HEK293 (cell line): Measurements from ENCODE around the gene CDKN2A.

ENCODE experiments used
- CTCF ChIA-PET: fragments of 350-600 bp; formaldehyde crosslinking; extraction: SDS; loops from one replicate; lab custom pipeline; 2021; ENCODE audit warnings: antibody characterized with exemption; lab: Yijun Ruan, JAX
- POLR2A ChIA-PET: fragments of 300-600 bp; formaldehyde crosslinking; extraction: SDS; loops from one replicate; lab custom pipeline; 2020; ENCODE audit warnings: antibody characterized with exemption, inconsistent platforms; lab: Yijun Ruan, JAX
- H3K27ac ChIP-seq: fragments of 200-500 bp; sonication (Bioruptor generic); 2 replicates; pipeline ENCODE4 v1.5.1; 2014; ENCODE audit warnings: low read depth, low read length, control low read depth, inconsistent platforms; ENCODE audit errors: extremely low read depth
- H3K36me3 ChIP-seq, 2 experiments: fragments of 200-500 bp in 1 of 2; sonication (Bioruptor generic) in 1 of 2; 1 replicate in 1 of 2; 2 replicates in 1 of 2; pipeline ENCODE4 v1.5.1; 2014 to 2017; ENCODE audit warnings: inconsistent platforms in 2 of 2, low read length in 2 of 2; ENCODE audit not compliant: control insufficient read depth in 2 of 2, insufficient read depth in 1 of 2
- H3K4me1 ChIP-seq: fragments of 200-500 bp; sonication (Bioruptor generic); 2 replicates; pipeline ENCODE4 v1.5.1; 2014; ENCODE audit warnings: mild to moderate bottlenecking, low read length, inconsistent platforms; ENCODE audit not compliant: control insufficient read depth, insufficient read depth
- H3K4me3 ChIP-seq: 2 replicates; pipeline ENCODE4 v1.5.1; 2011; ENCODE audit warnings: low read depth, mild to moderate bottlenecking, control low read depth, low read length, moderate library complexity
- H3K9me3 ChIP-seq: fragments of 200-500 bp; sonication (Bioruptor generic); 2 replicates; pipeline ENCODE4 v1.5.1; 2014; ENCODE audit warnings: low read depth, low read length, inconsistent platforms; ENCODE audit not compliant: control insufficient read depth, insufficient read depth
- GLI4 ChIP-seq: fragments of 450-650 bp; formaldehyde crosslinking; IDR thresholded peaks from 2 replicates; pipeline ENCODE4 v1.5.1; 2016; ENCODE audit warnings: missing biosample characterization, missing genetic modification characterization
- HOXD13 ChIP-seq: sonication (generic); formaldehyde crosslinking; IDR thresholded peaks from 2 replicates; pipeline ENCODE4 v1.8.0; 2022; ENCODE audit warnings: missing genetic modification reagents, borderline replicate concordance
- MYNN ChIP-seq: fragments of 450-650 bp; formaldehyde crosslinking; IDR thresholded peaks from 2 replicates; pipeline ENCODE4 v1.5.1; 2016; ENCODE audit warnings: missing biosample characterization, missing genetic modification characterization, borderline replicate concordance
- OSR2 ChIP-seq: fragments of 450-650 bp; formaldehyde crosslinking; IDR thresholded peaks from 2 replicates; pipeline ENCODE4 v1.5.1; 2016; ENCODE audit warnings: missing biosample characterization, missing genetic modification characterization
- TRIM28 ChIP-seq: IDR thresholded peaks from 2 replicates; pipeline ENCODE4 v1.6.1; 2011; ENCODE audit warnings: low read length, control low read depth, borderline replicate concordance
- ZBTB17 ChIP-seq: fragments of 450-650 bp; formaldehyde crosslinking; IDR thresholded peaks from 2 replicates; pipeline ENCODE4 v1.5.1; 2016; ENCODE audit warnings: missing biosample characterization, missing genetic modification characterization
- ZBTB20 ChIP-seq: fragments of 450-650 bp; formaldehyde crosslinking; IDR thresholded peaks from 2 replicates; pipeline ENCODE4 v1.5.1; 2016; ENCODE audit warnings: missing biosample characterization, missing genetic modification characterization
- ZFP37 ChIP-seq: fragments of 450-650 bp; formaldehyde crosslinking; IDR thresholded peaks from 2 replicates; pipeline ENCODE4 v1.5.1; 2016; ENCODE audit warnings: missing biosample characterization, missing genetic modification characterization
- ZIC2 ChIP-seq: fragments of 450-650 bp; formaldehyde crosslinking; IDR thresholded peaks from 2 replicates; pipeline ENCODE4 v1.5.1; 2016; ENCODE audit warnings: missing biosample characterization, missing genetic modification characterization
- ZNF133 ChIP-seq: fragments of 450-650 bp; formaldehyde crosslinking; IDR thresholded peaks from 2 replicates; pipeline ENCODE4 v1.5.1; 2016; ENCODE audit warnings: missing biosample characterization, missing genetic modification characterization
- ZNF169 ChIP-seq: fragments of 450-650 bp; formaldehyde crosslinking; IDR thresholded peaks from 2 replicates; pipeline ENCODE4 v1.5.1; 2016; ENCODE audit warnings: missing biosample characterization, missing genetic modification characterization
- ZNF202 ChIP-seq: fragments of 450-650 bp; formaldehyde crosslinking; IDR thresholded peaks from 2 replicates; pipeline ENCODE4 v1.5.1; 2016; ENCODE audit warnings: missing biosample characterization, missing genetic modification characterization, borderline replicate concordance
- ZNF211 ChIP-seq: fragments of 450-650 bp; formaldehyde crosslinking; IDR thresholded peaks from 2 replicates; pipeline ENCODE4 v1.5.1; 2016; ENCODE audit warnings: low read depth, missing biosample characterization, missing genetic modification characterization
- ZNF501 ChIP-seq: fragments of 450-650 bp; formaldehyde crosslinking; IDR thresholded peaks from 2 replicates; pipeline ENCODE4 v1.5.1; 2016; ENCODE audit warnings: missing biosample characterization, missing genetic modification characterization
- ZNF677 ChIP-seq: fragments of 450-650 bp; IDR thresholded peaks from 2 replicates; pipeline ENCODE4 v1.5.0; 2018; ENCODE audit warnings: missing biosample characterization, mild to moderate bottlenecking, missing genetic modification characterization, moderate library complexity
- ZSCAN30 ChIP-seq: fragments of 450-650 bp; IDR thresholded peaks from 2 replicates; pipeline ENCODE4 v1.5.1; 2018; ENCODE audit warnings: missing biosample characterization, mild to moderate bottlenecking, missing genetic modification characterization, moderate library complexity
- TF ChIP-seq, protein P1 (sequence below): fragments of 450-650 bp; formaldehyde crosslinking; IDR thresholded peaks from 2 replicates; pipeline ENCODE4 v1.5.1; 2017; ENCODE audit warnings: missing biosample characterization, missing genetic modification characterization
- TF ChIP-seq, protein P2 (sequence below): fragments of 450-650 bp; formaldehyde crosslinking; IDR thresholded peaks from 2 replicates; pipeline ENCODE4 v1.5.1; 2016; ENCODE audit warnings: missing biosample characterization, missing genetic modification characterization
- TF ChIP-seq, protein P3 (sequence below): fragments of 450-650 bp; formaldehyde crosslinking; IDR thresholded peaks from 2 replicates; pipeline ENCODE4 v1.5.1; 2016; ENCODE audit warnings: missing biosample characterization, missing genetic modification characterization, borderline replicate concordance

The CDKN2A gene

DNA sequence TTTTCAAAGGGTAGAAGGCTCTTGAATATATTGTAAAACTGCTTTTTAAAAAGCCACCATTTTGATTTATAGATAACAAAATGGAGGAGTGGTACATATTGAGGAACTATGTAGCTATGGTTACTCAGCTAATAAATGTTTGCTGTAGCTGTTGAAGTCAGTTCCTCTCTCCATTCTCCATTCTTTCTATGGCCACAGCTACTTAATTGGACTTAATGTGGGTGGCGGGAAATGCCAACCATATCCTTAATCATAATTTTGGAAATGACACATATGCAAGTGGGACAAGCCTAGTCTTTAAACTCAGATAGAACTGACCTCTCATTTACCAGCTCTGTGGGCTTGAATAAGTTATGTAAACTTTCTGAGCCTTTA is 10.6 kb downstream of the CDKN2A start:
- POLR2A ChIA-PET, result interaction anchor here (2.7 to 7.8 kb wide), 2 partner anchors 11 to 25 kb away, joined by 18 to 51 read pairs; partner anchors contain the start of genes CDKN2A, CDKN2B and CDKN2B-AS1
- Histone ChIP-seq H3K9me3 (no peaks in the 10 kb centered on the region), H3K36me3 (no peaks in the 10 kb centered on the region), H3K27ac (no peak overlapping the region), H3K4me3 (no peak overlapping the region), H3K4me1 (peaks cover 38% of the 10 kb centered on the region)
- TF ChIP-seq ZIC2 (tag by site-specific recombination), result no peak
- no peak for TF ChIP-seq ZNF211 (tag by site-specific recombination)
- no peak for TF ChIP-seq ZNF169 (tag by site-specific recombination)
- TF ChIP-seq, protein P1, sequence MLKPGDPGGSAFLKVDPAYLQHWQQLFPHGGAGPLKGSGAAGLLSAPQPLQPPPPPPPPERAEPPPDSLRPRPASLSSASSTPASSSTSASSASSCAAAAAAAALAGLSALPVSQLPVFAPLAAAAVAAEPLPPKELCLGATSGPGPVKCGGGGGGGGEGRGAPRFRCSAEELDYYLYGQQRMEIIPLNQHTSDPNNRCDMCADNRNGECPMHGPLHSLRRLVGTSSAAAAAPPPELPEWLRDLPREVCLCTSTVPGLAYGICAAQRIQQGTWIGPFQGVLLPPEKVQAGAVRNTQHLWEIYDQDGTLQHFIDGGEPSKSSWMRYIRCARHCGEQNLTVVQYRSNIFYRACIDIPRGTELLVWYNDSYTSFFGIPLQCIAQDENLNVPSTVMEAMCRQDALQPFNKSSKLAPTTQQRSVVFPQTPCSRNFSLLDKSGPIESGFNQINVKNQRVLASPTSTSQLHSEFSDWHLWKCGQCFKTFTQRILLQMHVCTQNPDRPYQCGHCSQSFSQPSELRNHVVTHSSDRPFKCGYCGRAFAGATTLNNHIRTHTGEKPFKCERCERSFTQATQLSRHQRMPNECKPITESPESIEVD (tag by site-specific recombination), result peak; percentile 39; the same call in 1 of the 2 replicates
- TF ChIP-seq, protein P2, sequence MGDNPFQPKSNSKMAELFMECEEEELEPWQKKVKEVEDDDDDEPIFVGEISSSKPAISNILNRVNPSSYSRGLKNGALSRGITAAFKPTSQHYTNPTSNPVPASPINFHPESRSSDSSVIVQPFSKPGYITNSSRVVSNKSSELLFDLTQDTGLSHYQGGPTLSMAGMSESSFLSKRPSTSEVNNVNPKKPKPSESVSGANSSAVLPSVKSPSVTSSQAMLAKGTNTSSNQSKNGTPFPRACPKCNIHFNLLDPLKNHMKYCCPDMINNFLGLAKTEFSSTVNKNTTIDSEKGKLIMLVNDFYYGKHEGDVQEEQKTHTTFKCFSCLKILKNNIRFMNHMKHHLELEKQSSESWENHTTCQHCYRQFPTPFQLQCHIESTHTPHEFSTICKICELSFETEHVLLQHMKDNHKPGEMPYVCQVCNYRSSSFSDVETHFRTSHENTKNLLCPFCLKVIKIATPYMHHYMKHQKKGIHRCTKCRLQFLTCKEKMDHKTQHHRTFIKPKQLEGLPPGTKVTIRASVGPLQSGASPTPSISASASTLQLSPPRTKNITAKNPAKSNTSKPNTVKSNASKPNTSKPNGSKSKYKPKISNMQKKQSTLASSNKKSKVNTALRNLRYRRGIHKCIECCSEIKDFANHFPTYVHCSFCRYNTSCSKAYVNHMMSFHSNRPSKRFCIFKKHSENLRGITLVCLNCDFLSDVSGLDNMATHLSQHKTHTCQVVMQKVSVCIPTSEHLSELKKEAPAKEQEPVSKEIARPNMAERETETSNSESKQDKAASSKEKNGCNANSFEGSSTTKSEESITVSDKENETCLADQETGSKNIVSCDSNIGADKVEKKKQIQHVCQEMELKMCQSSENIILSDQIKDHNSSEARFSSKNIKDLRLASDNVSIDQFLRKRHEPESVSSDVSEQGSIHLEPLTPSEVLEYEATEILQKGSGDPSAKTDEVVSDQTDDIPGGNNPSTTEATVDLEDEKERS (tag by site-specific recombination), result no peak
- CTCF ChIA-PET, result interaction anchor here (1.1 to 2.5 kb wide), 6 partner anchors 7 to 255 kb away, joined by 3 to 13 read pairs (median 6); partner anchors contain the start of gene CDKN2B

DNA sequence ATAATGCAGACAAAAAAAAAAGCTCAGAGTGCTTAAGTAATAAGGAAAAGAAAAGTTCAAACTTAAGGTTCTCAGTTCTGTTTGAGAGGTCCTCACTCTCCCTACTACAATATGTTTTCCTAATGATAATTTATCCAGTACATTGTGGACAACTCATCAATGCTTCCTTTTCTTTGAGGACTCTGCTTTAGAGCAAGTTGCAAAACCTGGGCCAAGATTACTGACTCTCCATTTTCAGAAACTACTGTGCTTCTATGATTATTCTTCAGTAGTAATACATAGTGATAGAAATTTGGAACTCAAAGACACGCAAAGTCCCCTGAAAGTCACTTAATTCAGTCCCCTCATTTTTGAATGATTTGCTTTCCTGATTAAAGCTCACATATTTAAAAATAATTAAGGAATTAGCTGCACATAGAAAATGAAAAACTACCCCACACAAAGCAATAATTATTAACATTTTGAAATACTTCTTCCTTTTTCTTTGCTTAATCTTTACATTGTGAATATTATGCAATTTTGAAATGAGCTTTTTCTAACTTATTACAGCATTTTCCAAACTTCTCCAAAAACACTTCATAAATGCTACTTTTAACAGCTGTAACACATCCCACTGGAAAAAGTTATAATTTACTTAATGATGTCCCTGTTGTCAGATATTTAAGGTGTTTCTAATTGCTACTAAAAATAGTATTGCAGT is 11.2 kb downstream of the CDKN2A start:
- Histone ChIP-seq H3K4me1 (peaks cover 38% of the 10 kb centered on the region), H3K4me3 (no peak overlapping the region), H3K27ac (no peak overlapping the region), H3K36me3 (no peaks in the 10 kb centered on the region), H3K9me3 (no peaks in the 10 kb centered on the region)
- no peak for TF ChIP-seq MYNN (tag by site-specific recombination)
- no peak for TF ChIP-seq ZBTB17 (tag by site-specific recombination)
- no peak for TF ChIP-seq OSR2 (tag by site-specific recombination)
- no peak for TF ChIP-seq ZSCAN30 (tag by site-specific recombination)
- no peak for TF ChIP-seq ZNF133 (tag by site-specific recombination)
- no peak for TF ChIP-seq GLI4 (tag by site-specific recombination)
- no peak for TF ChIP-seq ZBTB20 (tag by site-specific recombination)
- no peak for TF ChIP-seq ZNF501 (tag by site-specific recombination)
- no peak for TF ChIP-seq ZNF202 (tag by site-specific recombination)
- POLR2A ChIA-PET, result interaction anchor here (1.1 to 7.8 kb wide), 3 partner anchors 8 to 26 kb away, joined by 3 to 51 read pairs (median 18); partner anchors contain the start of genes CDKN2A, CDKN2B and CDKN2B-AS1
- CTCF ChIA-PET, result interaction anchor here (0.6 to 2.5 kb wide), 10 partner anchors 8 to 256 kb away, joined by 3 to 13 read pairs (median 5); partner anchors contain the start of gene CDKN2B

DNA sequence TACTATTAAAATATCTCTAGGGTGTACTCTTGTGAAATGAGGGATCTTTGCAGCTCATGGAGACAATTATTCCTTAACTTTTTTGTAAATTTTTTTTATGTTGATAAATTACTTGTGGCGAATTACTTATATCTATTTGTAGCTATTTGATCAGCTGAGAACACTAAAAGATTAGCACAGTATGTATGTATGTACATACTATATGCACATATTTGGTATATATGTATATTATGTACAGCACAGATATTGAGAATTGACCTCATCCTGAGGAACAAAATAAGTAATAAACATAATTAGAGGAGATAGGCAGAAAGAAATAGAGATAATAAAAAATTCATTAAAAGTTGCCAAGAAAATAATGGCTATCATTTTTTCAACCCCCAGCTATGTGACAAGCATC is 11.8 kb downstream of the CDKN2A start:
- no peaks in the 10 kb centered on the region for H3K9me3 ChIP-seq
- peaks cover 35% of the 10 kb centered on the region for H3K4me1 ChIP-seq
- H3K4me3 ChIP-seq, result no peak overlapping the region
- no peaks in the 10 kb centered on the region for H3K36me3 ChIP-seq
- H3K27ac ChIP-seq, result no peak overlapping the region
- ChIA-PET POLR2A (interaction anchor here (0.6 to 7.8 kb wide), 4 partner anchors 9 to 45 kb away, joined by 3 to 51 read pairs (median 10); partner anchors contain the start of genes CDKN2A, CDKN2B and CDKN2B-AS1), CTCF (interaction anchor here (0.6 to 2.5 kb wide), 7 partner anchors 9 to 170 kb away, joined by 3 to 13 read pairs (median 4); partner anchors contain the start of gene CDKN2B)
- TF ChIP-seq ZNF202 (tag by site-specific recombination) (no peak), ZFP37 (no peak), ZNF677 (tag by site-specific recombination) (no peak), ZIC2 (tag by site-specific recombination) (no peak), TRIM28 (no peak), HOXD13 (no peak), ZNF169 (tag by site-specific recombination) (no peak)
- TF ChIP-seq, protein P3, sequence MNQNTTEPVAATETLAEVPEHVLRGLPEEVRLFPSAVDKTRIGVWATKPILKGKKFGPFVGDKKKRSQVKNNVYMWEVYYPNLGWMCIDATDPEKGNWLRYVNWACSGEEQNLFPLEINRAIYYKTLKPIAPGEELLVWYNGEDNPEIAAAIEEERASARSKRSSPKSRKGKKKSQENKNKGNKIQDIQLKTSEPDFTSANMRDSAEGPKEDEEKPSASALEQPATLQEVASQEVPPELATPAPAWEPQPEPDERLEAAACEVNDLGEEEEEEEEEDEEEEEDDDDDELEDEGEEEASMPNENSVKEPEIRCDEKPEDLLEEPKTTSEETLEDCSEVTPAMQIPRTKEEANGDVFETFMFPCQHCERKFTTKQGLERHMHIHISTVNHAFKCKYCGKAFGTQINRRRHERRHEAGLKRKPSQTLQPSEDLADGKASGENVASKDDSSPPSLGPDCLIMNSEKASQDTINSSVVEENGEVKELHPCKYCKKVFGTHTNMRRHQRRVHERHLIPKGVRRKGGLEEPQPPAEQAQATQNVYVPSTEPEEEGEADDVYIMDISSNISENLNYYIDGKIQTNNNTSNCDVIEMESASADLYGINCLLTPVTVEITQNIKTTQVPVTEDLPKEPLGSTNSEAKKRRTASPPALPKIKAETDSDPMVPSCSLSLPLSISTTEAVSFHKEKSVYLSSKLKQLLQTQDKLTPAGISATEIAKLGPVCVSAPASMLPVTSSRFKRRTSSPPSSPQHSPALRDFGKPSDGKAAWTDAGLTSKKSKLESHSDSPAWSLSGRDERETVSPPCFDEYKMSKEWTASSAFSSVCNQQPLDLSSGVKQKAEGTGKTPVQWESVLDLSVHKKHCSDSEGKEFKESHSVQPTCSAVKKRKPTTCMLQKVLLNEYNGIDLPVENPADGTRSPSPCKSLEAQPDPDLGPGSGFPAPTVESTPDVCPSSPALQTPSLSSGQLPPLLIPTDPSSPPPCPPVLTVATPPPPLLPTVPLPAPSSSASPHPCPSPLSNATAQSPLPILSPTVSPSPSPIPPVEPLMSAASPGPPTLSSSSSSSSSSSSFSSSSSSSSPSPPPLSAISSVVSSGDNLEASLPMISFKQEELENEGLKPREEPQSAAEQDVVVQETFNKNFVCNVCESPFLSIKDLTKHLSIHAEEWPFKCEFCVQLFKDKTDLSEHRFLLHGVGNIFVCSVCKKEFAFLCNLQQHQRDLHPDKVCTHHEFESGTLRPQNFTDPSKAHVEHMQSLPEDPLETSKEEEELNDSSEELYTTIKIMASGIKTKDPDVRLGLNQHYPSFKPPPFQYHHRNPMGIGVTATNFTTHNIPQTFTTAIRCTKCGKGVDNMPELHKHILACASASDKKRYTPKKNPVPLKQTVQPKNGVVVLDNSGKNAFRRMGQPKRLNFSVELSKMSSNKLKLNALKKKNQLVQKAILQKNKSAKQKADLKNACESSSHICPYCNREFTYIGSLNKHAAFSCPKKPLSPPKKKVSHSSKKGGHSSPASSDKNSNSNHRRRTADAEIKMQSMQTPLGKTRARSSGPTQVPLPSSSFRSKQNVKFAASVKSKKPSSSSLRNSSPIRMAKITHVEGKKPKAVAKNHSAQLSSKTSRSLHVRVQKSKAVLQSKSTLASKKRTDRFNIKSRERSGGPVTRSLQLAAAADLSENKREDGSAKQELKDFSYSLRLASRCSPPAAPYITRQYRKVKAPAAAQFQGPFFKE, result no peak
